DOHH2 (cell line): ENCODE measurements around the gene BAG2.

Source experiments
- H3F3A ChIP-seq: fragments of 200-600 bp; sonication (generic), shearing (Covaris generic); 2 replicates; pipeline ENCODE4 v1.6.0; 2016; ENCODE audit warnings: antibody characterized with exemption, mild to moderate bottlenecking; ENCODE audit not compliant: control insufficient read depth, insufficient read depth
- H3K27ac ChIP-seq: fragments of 200-600 bp; sonication (generic); 2 replicates; pipeline ENCODE4 v1.5.1; 2014; ENCODE audit warnings: low read depth, mild to moderate bottlenecking, low read length, moderate library complexity
- H3K27me3 ChIP-seq: fragments of 200-600 bp; sonication (generic); 2 replicates; pipeline ENCODE4 v1.6.1; 2014; ENCODE audit warnings: mild to moderate bottlenecking, low read length, mixed read lengths; ENCODE audit not compliant: control insufficient read depth
- H3K36me3 ChIP-seq: fragments of 200-600 bp; sonication (generic); 2 replicates; pipeline ENCODE4 v1.6.1; 2014; ENCODE audit warnings: mild to moderate bottlenecking, low read length, moderate library complexity, mixed read lengths; ENCODE audit not compliant: control insufficient read depth
- H3K4me1 ChIP-seq: fragments of 200-600 bp; sonication (generic); 2 replicates; pipeline ENCODE4 v1.6.1; 2014; ENCODE audit warnings: mild to moderate bottlenecking, low read length, mixed read lengths; ENCODE audit not compliant: control insufficient read depth
- H3K4me2 ChIP-seq: fragments of 200-600 bp; sonication (generic); 2 replicates; pipeline ENCODE4 v1.6.0; 2014; ENCODE audit warnings: mild to moderate bottlenecking, low read length, moderate library complexity
- H3K4me3 ChIP-seq: fragments of 200-600 bp; sonication (generic); 2 replicates; pipeline ENCODE4 v1.5.1; 2014; ENCODE audit warnings: mild to moderate bottlenecking, low read length, mixed read lengths
- H3K79me2 ChIP-seq: fragments of 200-600 bp; sonication (generic); 2 replicates; pipeline ENCODE4 v1.6.1; 2014; ENCODE audit warnings: mild to moderate bottlenecking, low read length, mixed read lengths; ENCODE audit not compliant: control insufficient read depth
- H3K9me2 ChIP-seq: fragments of 200-600 bp; sonication (generic); replicated peaks from 2 replicates; pipeline ENCODE4 v1.6.1; 2014; ENCODE audit warnings: mild to moderate bottlenecking, low read length, mixed read lengths; ENCODE audit not compliant: control insufficient read depth
- H3K9me3 ChIP-seq: fragments of 200-600 bp; sonication (generic); 2 replicates; pipeline ENCODE4 v1.6.1; 2014; ENCODE audit warnings: antibody characterized with exemption, low read length, mixed read lengths; ENCODE audit not compliant: control insufficient read depth, insufficient read depth
- H4K20me1 ChIP-seq: fragments of 200-600 bp; sonication (generic); 2 replicates; pipeline ENCODE4 v1.6.0; 2014; ENCODE audit warnings: low read depth, mild to moderate bottlenecking, antibody characterized with exemption, low read length, moderate library complexity; ENCODE audit not compliant: control insufficient read depth, insufficient read depth
- EZH2phosphoT487 ChIP-seq: fragments of 200-600 bp; sonication (generic); IDR thresholded peaks from 2 replicates; pipeline ENCODE4 v1.6.1; 2017; ENCODE audit warnings: borderline replicate concordance, mild to moderate bottlenecking, antibody characterized with exemption, low read length, moderate library complexity, mixed read lengths
- TF ChIP-seq, protein P1 (sequence below): fragments of 200-600 bp; sonication (generic); IDR thresholded peaks from one replicate; pipeline ENCODE4 v1.5.1; 2014; ENCODE audit warnings: antibody characterized with exemption, mild to moderate bottlenecking, low read depth, low read length; ENCODE audit not compliant: poor library complexity, severe bottlenecking

The BAG2 gene

DNA sequence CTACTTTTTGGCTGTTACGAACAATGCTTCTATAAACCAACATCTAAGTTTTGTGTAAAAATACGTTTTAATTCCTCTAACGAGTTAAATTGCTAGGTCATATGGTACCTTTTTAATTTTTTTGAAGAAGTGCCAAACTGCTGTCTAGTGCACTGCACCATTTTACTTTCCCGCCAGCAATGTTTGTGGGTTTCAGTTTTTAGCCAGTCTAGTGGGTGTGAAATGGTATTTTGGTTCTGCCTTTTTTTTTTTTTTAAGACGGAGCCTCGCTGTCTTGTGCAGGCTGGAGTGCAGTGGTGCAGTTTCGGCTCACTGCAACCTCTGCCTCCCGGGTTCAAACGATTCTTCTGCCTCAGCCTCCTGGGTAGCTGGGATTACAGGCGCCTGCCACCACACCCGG, 34.1 kb upstream of the BAG2 start:
- Histone ChIP-seq H3K27me3 (no peaks in the 10 kb centered on the region), H3K4me1 (no peaks in the 10 kb centered on the region), H3K36me3 (peaks cover 27% of the 10 kb centered on the region), H3K4me2 (no peak overlapping the region), H3K27ac (no peak overlapping the region), H4K20me1 (no peaks in the 10 kb centered on the region), H3K4me3 (no peak overlapping the region), H3K9me3 (no peaks in the 10 kb centered on the region), H3K9me2 (no peaks in the 10 kb centered on the region), H3F3A (no peaks in the 10 kb centered on the region), H3K79me2 (no peaks in the 10 kb centered on the region)
- TF ChIP-seq, protein P1, sequence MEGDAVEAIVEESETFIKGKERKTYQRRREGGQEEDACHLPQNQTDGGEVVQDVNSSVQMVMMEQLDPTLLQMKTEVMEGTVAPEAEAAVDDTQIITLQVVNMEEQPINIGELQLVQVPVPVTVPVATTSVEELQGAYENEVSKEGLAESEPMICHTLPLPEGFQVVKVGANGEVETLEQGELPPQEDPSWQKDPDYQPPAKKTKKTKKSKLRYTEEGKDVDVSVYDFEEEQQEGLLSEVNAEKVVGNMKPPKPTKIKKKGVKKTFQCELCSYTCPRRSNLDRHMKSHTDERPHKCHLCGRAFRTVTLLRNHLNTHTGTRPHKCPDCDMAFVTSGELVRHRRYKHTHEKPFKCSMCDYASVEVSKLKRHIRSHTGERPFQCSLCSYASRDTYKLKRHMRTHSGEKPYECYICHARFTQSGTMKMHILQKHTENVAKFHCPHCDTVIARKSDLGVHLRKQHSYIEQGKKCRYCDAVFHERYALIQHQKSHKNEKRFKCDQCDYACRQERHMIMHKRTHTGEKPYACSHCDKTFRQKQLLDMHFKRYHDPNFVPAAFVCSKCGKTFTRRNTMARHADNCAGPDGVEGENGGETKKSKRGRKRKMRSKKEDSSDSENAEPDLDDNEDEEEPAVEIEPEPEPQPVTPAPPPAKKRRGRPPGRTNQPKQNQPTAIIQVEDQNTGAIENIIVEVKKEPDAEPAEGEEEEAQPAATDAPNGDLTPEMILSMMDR, result no peak
- no peak for TF ChIP-seq EZH2phosphoT487

DNA sequence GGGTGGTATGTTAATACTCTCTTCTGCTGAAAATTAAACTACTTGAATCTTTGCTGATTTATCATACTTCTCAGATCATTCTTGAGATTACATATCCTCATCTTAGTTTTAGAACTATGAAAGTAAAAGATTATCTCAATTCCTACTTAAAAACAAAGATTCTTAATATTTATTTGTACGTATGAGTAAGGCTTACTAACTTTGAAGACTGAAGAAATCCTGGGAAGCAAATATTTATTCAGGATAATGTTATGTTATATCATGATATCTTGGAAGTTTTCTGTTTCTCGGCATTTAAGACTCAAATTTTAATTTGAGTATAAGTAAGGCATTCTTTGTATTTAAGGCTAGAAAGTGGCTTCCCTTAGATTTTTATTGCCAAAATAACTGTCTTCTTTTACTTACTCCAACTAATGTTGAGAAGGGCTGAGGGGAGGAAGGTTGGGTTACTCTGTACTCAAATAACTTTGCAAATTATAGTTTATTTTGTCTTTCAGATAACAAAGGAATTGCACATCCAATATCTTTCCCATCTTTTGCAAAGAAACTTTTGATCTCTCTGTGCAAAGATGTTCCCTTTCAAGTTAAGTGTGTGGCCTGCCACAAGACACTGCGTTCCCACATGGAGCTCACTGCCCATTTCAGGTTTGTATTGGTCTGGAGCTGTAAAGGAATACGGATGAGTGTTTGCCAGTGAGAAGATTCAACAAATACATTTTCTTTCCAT, 30.5 kb upstream of the BAG2 start:
- no peak overlapping the region for H3K4me3 ChIP-seq
- H3K27me3 ChIP-seq, result no peaks in the 10 kb centered on the region
- H3K9me3 ChIP-seq, result no peaks in the 10 kb centered on the region
- TF ChIP-seq, protein P1, result no peak
- no peak for TF ChIP-seq EZH2phosphoT487
- H3K4me2 ChIP-seq, result no peak overlapping the region
- H3K4me1 ChIP-seq, result no peaks in the 10 kb centered on the region
- H3K79me2 ChIP-seq, result no peaks in the 10 kb centered on the region
- no peak overlapping the region for H3K27ac ChIP-seq
- H3F3A ChIP-seq, result no peaks in the 10 kb centered on the region
- H3K9me2 ChIP-seq, result no peaks in the 10 kb centered on the region
- no peaks in the 10 kb centered on the region for H4K20me1 ChIP-seq
- peaks cover 17% of the 10 kb centered on the region for H3K36me3 ChIP-seq

DNA sequence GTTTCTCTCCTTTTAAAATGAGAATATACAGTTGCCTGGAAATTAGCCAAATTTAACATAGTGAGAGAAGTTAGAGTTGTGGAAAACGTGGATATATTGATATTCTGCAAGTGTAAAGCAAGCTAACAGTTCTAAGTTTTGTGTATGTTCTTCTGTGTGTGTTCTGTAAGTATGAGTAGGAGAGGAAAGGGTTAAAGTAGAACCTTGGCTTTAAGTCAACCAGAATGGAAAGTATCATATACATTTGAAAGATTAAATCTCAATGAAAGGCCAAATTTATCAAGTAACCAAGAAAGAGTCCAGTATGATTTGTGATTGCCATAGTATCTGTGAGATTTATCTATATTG, 30.0 kb upstream of the BAG2 start:
- Histone ChIP-seq H4K20me1 (no peaks in the 10 kb centered on the region), H3K4me1 (no peaks in the 10 kb centered on the region), H3F3A (no peaks in the 10 kb centered on the region), H3K9me3 (no peaks in the 10 kb centered on the region), H3K36me3 (peaks cover 17% of the 10 kb centered on the region), H3K79me2 (no peaks in the 10 kb centered on the region), H3K4me3 (no peak overlapping the region), H3K27ac (no peak overlapping the region), H3K27me3 (no peaks in the 10 kb centered on the region), H3K9me2 (no peaks in the 10 kb centered on the region), H3K4me2 (no peak overlapping the region)
- TF ChIP-seq EZH2phosphoT487, result no peak
- TF ChIP-seq, protein P1, result no peak
